ENCODE data around the gene MAPK12.

MAPK12 gene

DNA sequence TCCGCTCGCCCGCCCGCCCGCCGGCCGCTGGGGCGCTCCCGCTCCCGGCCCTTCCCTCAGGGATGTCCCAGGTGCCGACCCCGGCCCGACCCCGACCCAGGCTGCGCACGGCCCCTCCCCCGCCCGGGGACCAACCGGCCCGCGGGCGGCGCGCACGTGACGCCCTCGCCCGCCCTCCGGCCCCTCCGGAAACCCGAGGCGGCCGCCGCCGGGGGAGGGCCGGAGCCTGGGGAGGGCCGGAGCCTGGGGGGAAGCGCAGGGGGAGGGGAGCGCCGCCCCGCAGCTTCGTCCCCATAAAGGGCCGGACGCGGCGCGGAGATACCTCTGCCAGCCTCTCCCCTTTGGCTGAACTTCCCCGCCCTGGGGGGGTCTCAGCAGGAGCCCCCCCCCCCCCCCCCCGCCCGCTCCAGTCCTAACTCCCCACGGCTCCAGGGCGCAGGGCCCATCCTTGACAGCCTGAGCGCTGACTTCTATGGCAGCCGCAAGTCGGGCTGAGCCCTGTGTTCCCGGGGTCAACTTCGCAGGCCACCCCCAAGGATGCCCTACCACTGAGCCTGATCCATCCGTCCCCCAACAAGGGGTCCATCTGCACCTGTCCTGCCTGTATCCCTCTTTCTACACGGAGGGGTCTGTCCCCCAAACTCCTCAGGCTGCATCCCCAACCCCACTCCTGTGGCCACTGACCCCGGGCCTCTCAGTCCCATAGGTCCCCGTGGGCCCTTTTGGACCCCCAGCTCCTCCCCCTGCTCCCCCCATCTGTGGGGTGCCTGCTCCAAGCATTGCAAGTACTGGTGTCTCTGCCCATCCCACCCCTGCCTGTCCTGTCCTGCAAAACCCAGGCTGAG is at the start of gene MAPK12:
MAPK12 (minus strand) TSS at position 69 of the 845 bp plus-strand sequence. CDS start 174 bp downstream, outside the sequence.
- DNase-seq: peak in 7 of 51 donors; percentile 20 to 54 (median 36)

DNA sequence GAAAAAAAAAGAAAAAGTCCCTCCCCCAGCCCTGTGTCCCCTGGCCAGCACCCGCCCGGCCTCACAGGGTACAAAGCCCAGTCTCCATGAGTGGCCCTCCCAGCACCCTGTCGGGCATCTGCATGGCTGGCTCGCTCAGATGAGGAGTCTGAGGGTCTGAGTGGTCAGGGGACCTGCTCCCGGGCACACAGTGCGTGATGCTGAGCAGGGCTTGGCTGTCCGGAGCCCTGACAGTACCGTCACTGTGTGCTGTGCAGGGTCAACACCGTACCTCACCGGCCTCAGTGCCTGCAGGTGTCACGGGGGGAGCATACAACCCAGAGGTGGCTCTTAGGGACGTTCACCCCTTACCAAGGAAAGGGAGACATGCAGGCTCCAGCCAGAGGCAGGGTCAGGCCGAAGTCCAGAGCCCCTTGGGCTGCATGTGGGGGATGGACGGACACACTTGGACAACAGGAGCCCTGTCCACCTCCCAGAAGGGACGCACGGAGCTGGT is 49.5 kb upstream of the MAPK12 start:
- no peak for DNase-seq

DNA sequence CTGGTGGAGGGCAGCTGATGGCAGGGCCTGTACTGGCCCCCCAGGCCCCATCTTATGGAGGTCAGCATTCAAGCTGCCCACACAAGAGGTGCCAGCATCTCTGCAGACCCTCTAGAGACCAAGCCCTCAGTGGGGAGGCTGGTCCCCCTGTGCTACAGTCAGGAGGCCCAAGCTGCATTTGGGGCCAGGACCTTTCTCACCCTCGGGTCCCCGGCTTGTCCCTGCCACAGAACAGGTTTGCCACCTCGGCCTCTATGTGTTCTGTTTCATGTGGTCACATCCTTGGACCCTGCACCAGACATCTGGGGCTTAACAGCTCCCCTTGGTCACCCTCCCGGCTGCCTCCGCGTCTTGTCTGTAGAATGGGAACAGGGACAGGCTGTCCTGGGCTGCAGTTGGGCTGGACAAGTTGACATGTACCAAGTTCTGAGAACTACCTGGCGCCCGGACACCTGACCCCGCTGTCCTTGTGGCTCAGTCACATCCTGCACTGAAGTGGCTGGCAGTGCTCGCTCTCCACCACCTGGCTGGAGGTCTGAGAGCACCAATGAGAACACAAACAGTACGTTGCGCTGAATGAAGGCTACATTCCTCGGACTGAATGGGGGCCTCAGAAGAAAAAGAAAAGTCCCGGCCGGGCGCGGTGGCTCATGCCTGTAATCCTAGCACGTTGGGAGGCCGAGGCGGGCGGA is 48.7 kb upstream of the MAPK12 start:
- no peak for DNase-seq

DNA sequence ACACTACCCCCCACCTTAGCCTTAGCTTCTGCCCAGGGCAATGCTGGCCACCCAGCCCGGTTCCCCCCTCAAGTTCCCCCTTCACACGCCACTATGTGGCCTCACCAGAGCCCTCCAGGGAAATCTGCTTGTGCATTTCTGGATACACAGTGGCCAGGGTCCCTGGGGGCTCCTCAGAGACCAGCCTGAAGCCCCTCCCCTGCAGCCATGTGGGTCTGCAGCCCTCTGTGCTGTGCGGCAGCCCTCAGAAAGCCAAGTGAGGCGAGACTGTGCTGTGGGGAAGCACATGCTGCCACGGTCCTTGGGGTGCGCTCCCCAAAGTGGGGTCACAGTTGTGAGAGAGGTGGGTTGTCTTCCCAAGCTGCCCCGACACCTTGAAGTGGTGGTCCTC is 48.1 kb upstream of the MAPK12 start:
- no peak for DNase-seq

DNA sequence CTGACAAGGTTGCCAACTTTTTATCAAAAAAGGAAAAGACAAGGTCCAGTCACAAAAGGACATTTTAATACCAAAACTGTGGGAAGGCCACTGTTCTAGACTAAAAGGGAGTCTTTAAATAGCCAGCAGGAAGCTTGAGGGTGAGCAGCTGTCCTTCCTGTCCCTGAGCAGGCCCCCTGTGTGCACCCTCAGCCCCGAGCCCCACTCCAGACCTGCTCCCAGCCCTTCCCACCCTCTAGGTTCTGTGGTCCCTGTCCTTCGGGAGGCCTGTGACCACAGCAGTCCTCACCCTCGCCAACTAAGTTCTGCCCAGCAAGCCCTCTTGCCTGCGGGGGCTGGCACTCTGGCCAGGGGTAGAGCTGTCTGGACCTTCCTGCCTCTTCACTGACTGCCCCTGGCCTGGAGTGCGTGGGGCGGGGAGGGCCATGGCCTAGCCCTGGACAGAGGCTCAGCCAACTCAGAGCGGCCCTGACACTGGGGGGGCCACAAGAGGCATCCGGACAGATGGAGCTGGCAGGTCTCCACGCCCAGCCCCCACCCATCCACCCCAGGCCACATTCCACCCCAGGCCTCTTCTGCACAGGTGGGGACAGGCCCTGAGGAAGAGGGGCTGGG is 47.6 kb upstream of the MAPK12 start:
- DNase-seq: peak in 1 of 51 donors; percentile 24

DNA sequence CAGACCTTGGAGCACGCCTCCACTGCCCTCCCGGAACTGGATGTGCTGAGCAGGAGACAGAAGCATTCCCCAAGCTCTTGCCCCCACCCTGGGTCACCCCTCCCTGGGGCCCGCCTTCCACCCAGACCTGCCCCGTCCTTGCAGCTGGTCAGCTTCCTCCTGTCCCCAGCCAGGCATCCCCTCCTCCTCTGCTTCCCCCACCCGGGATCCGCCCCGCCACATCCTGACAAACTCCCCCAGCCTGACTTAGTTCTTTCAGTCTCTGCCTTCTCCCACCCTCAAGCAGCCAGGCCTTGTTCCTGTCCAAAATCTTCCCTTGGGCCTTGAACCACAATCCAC is 47.1 kb upstream of the MAPK12 start:
- peak in 36 of 51 donors; percentile 10 to 72 (median 47) for DNase-seq

DNA sequence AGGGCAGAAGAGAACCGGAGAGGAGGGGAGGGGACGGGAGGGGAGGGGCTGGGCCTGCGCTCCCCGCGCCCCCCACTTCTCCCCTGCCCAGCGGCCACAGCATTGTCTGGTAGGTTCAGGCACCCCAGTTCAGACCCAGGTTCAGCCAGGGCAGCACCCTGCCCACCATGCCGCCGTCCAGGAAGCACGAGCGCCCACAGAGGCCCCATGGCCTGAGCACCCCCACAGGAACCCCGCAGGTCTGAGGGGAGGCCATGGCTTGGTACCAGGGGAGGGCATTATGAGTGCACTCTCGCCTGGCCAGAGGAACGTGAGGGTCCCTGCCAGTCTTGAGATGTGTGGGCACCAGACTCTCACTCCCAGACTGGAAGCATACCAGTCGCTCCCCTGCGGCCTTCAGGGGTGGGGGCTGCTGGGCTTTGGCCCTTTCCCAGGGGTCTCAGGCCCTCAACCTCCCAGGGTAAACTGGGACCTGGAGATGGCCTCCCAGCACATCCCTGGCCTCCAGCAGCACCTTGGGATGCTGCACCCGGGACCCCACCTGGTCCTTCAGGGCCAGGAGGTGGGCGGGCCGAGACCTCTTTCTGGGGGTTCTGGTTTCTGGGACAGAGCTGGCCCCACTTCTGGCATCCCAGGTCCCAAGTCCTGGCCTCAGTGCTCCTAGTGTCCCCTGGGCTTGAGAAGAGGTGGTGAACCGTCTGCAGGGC is 46.6 kb upstream of the MAPK12 start:
- DNase-seq: peak in 1 of 51 donors; percentile 34

DNA sequence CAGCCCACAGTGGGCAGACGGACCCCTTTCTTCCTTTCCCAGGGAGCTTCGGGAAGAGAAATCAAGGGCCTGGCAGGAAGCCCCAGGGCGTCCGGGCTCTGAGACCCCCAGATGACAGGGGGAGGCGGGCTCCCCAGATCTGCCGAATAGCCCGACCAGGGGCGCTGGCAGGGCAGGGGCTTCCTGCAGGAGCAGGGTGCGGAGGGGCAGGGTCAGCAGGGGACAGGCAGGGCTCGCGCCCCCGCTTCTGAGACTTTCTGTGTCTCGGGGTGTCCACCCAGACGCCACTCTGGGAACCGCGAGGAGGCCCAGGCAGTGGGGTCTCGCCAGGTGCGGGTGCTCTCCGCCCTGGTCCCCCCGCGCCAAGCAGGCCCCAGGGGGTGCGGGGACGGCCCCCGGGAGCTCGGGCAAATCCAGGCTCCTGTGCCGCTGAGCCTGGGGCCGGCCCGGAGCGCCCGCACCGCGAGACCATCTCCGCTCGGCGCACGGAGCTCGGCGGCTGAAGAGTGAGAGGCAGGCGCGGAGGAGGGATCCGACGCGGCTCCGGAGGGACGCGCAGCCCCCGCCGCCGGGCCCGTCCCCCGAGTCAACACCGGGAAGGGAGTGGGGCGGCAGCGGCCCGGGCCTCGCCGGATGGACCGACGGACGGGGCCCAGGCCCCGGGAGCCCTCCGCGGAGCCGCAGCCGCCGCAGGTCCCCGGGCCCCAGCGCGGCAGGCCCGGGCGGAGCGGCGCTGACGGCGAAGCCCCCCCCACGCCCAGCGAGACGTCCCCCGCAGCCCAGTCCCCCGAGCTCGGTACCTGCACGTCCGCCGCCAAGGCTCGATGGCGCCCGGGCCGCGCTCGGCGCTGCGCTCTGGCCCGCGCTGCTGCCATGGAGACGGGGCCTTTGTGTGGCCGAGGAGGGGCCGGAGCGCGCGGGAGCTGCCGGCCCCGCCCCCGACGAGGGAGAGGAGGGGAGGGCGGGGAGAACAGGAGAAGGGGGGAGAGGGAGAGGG is 45.6 kb upstream of the MAPK12 start, which contains the start of gene PLXNB2:
PLXNB2 (minus strand) TSS at position 894 of the 997 bp plus-strand sequence. CDS start 17,062 bp downstream, outside the sequence.
- peak in 47 of 51 donors; percentile 12 to 85 (median 64) for DNase-seq

DNA sequence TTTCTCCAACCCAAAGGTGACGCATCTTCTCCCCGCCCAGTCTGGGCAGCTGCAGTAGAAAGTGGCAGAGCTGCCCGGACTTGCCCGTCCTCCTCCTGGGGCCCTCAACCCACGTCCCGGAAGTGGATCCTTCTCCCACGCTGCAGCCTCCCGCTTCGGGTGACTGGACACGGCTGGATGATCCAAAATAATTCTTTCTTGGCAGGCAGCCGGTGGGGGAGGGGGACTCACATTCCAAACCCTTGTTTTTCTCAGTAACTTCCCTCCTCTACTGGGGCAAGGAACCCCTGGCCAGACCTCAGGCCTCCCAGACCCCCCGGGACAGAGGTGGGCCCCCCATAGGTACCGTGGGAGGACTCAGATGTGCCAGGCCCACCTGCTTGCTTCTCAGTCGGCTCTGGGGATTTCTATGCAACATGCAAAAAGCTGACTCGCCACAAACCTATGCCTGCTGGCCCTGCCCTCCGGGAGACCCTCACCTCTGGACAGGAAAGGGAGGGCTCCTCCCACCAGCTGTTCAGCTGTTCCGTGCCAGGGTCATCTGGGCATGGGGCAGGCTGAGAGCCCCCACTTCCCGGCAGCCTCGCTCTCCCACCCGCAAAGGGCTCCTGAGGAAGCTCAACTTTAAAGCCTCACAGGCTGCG is 44.6 kb upstream of the MAPK12 start:
- DNase-seq: peak in 39 of 51 donors; percentile 15 to 83 (median 53)

DNA sequence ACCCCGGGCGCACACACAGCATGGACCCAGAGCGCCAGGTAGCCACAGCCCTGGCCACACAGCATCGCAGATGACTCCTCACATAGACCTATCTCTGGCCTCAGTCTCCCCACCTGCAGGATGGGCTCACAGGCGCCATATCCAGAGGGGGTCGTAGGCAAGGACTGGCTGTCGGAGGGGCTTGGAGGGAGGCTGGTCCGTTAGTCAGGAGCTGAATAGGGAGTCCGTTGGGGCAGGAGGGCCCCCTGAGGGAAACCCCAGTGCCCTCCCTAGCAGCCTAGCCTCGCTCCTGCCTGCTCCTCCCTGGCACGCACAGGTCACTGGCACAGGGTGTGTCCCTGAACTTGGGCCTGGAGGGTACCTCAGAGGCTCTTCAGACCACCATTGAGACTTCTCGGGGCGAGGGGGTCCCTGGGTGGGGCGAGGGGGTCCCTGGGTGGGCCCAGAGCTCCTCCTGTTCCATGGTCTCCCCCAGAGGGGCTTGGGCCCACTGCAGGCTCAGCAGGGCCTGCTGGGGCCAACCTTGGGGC is 44.0 kb upstream of the MAPK12 start:
- DNase-seq: no peak

DNA sequence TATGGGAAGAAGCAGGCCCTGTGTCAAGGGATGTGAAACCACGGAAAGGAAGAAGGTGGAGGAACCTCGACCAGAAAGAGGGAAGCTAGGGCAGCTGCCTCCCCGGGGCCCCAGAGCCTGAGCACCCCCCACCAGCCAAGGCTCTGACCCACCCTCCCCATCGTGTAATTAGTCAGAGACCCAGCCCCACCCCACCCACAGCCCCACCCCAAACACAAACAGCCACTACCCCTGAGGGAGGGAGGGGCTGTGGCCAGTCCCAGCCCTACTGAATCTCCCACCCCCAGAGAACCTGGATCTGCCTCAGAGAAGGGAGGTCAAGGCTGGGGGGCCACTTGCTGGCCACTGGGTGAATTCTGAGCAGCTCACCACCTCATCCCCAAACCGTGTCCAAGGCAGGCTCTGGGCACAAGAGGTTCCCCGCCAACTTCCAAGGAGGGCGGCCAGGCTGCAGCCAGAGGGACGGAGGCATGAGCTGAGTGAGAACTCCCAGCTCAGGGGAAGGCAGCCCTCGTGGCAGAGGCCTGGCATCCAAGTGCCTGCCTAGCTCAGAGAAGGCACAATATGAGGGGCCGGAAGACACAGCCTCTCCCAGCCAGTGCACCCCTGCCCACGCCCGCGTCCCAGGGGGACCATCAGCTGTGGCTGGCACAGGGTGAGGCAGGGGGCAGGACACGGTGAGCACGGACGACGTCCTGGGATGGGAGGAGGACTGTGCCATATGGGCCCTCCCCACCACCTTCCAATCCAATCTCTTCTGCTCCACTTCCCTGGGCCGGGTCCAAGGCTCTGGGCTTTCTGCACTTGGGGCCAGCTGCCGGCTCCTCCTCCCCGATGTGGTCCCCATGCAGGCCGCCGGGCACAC is 43.3 kb upstream of the MAPK12 start:
- peak in 31 of 51 donors; percentile 18 to 81 (median 58) for DNase-seq

DNA sequence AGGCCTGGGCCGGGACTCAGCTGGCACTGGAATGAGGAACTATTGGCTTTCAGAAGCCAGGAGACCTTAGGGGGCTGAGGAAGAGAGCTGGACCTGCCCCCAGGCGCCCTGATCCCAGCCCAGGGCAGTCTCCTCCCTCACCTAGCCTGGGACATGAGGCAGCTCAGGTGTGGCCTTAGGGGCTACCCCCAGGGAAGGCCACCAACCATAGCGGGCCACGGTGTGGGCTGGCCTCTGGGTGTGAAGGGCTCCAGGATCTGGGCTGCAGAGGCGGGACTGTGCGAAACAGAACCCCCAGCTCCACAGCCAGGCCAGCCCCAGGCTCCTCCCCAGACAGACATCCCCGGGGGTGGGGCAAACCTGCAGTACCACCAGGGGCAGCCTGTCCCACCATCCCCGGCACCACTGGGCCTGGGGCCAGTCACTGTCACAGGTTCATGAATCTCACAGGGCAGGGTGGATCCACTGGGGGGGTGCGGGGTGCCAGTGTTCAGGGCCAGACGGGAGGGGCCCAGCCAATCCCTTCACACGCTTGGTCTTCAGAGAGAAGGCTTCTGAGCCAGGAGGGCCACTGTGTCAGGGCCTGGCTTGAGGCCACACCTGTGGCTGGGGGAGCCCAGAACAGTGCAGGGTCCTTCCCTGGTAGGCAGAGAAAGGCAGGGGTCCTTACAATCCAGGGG is 42.5 kb upstream of the MAPK12 start:
- DNase-seq: peak in 20 of 51 donors; percentile 21 to 60 (median 48)

DNA sequence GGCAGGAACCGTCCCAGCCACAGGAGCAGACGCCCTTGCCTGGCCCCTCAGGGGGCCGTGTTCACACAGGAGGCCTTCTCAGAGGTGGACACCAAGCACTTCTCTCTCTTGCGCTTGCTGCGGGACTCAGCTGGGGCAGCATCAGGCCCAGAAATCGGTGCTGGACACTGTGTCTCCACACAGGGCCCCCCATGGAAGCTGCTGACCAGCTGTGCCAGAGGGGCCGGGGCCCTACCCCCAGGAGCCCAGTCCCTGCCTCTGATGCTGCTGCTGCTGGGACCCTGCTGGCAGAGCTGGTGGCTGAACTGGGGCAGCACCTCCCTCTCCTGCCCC is 42.0 kb upstream of the MAPK12 start:
- peak in 10 of 51 donors; percentile 14 to 63 (median 32) for DNase-seq

DNA sequence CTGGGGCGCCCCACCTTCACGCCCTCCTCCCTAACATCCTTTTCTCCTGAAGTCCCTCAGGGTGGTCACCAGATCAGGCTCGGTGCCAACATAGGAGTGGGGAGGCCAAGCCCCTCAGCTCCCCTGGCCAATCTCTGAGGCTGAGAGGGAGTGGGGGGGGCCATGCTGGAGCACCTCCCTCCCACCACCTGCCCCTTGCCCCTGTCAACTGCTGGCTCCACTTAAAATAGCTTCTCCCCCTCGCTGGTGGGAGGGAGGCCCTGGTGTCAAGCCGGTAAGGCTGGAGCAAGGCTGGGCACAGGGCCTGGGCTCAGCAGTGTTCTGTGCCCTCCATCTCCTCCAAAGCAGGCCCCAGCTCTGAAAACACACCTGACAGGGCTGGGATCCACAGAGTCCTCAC is 41.1 kb upstream of the MAPK12 start:
- DNase-seq: no peak

DNA sequence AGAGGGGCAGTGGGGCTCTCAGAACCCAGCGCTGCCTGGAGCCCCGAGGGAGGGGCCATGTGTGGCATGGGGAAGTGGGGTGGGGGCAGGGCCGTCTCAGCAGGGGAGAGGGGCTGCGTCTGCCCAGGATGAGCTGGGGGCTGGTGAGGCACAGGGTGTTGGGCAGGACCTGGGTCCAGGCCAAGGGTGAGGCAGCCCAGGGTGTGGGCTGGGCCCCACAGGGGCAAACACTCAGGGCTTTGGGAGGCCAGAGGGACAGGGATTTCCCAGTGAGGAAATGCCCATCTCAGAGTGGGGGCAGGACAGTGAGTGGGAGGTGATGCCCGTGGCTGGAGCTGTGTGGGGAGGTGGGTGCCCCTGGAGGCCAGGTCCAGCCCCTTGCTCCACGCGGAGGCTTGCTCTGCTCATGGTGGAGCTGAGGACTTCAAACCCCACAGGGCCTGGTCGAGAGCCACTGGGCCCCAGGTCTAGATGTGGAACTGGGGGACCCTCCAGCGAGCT is 40.6 kb upstream of the MAPK12 start:
- DNase-seq: peak in 1 of 51 donors; percentile 30

DNA sequence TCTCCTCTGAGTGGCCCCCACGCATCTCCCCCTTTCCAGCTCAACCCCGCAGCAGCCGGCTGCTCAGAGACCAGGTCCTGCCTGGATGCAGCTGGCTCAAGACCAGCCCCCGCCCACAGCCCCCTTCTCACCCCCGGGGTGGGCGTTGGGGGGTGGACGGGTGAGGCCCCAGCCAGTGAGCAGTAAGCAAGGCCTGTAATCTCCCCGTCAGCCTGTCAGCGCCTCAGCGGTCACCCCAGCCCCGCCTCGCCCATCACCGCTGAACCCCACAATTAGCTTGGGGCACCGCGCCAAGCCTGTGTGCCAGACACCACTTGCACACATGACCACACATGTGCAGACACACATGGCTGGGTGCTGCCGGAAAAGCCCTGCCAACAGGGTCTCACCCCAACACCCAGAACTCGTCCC is 40.1 kb upstream of the MAPK12 start:
- DNase-seq: peak in 1 of 51 donors; percentile 13

DNA sequence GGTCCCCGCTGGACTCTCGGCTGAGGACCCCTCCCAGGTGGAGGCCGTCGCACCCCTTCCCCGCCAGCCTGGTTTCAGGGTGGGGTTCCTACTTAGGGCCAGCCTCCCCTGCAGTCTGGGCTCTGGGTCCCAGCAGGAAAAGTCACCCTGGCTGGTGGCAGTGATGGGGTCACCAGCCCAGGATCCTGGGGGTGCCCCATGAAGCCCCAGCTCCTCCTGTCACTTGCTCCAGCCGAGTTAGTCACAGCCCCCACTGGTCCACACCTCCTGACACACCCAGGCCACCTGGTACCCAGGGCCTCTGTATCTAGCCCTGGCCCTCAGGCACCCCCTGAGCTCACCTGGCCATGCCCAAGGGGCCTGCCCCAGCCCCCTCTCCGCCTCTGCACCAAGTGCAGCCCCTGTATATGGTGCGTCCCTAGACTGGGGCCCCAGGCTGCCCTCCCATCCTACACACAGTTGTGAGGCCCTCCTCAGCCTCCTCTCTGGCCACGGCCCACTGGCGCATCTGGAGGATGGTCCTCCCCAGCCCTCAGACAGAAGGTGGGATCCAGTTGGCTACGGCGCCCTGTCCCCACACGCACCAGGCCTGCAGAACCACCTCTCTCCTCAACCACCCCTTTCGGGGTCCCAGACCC is 39.3 kb upstream of the MAPK12 start:
- DNase-seq: no peak
